Breast epithelium (tissue), 3 donors: Measurements from ENCODE around the gene LAMP2.

Experiments used
- CTCF ChIP-seq, 3 donors: fragments of 450-650 bp; IDR thresholded peaks; one replicate each; pipeline ENCODE4 v1.5.1; 2016 to 2017; ENCODE audit warnings: antibody characterized with exemption in 3 of 3, mild to moderate bottlenecking in 3 of 3, moderate library complexity in 3 of 3
- POLR2A ChIP-seq: fragments of 450-650 bp; IDR thresholded peaks from one replicate; pipeline ENCODE4 v1.6.1; 2016; ENCODE audit warnings: antibody characterized with exemption, mild to moderate bottlenecking, moderate library complexity
- POLR2AphosphoS5 ChIP-seq, 3 donors: sonication (generic); formaldehyde crosslinking; IDR thresholded peaks; one replicate each; pipeline ENCODE4 v1.6.1; 2017; ENCODE audit warnings: antibody characterized with exemption in 3 of 3

GRCh38 chrX:120474085-120474484 is 5.0 kb upstream of the LAMP2 start:
- TF ChIP-seq CTCF (IDR thresholded peaks at IDR 0.05) = no peak
- TF ChIP-seq POLR2A = no peak
- no peak for TF ChIP-seq POLR2AphosphoS5 (IDR thresholded peaks at IDR 0.05)
